GM18519 (cell line): ENCODE data around the gene EXOSC7.
"Not testable (repeated sequence)": the region's sequence is repeated elsewhere in the genome, so short reads cannot be mapped to it uniquely, and the experiment has no call there.

Experiments
- ATAC-seq: cut with Tn5 transposase; IDR thresholded peaks from one replicate; pipeline ENCODE4 v1.9.1; 2021; ENCODE audit warnings: mild to moderate bottlenecking, moderate library complexity; ENCODE audit not compliant: unreplicated experiment, low FRiP score

EXOSC7 gene

GRCh38 chr3:44961888-44962287, 14.2 kb upstream of the EXOSC7 start:
- ATAC-seq: no peak

GRCh38 chr3:44962621-44963393, 13.2 kb upstream of the EXOSC7 start:
- no peak for ATAC-seq

GRCh38 chr3:44963571-44964325, 12.3 kb upstream of the EXOSC7 start:
- no peak for ATAC-seq

GRCh38 chr3:44965165-44965564, 10.9 kb upstream of the EXOSC7 start:
- no peak for ATAC-seq

- ATAC-seq: no peak
Measured at GRCh38 chr3:44966795-44967278, 9.2 kb upstream of the EXOSC7 start.

GRCh38 chr3:44968447-44968858, 7.6 kb upstream of the EXOSC7 start:
- no peak for ATAC-seq

- ATAC-seq: no peak
Measured at GRCh38 chr3:44969154-44969827, 6.8 kb upstream of the EXOSC7 start.

- no peak for ATAC-seq
Measured at GRCh38 chr3:44969828-44970179, 6.2 kb upstream of the EXOSC7 start.

GRCh38 chr3:44970926-44971490, 5.0 kb upstream of the EXOSC7 start:
- no peak for ATAC-seq

GRCh38 chr3:44974416-44974815, 1.6 kb upstream of the EXOSC7 start:
- ATAC-seq: no peak

GRCh38 chr3:44981220-44981619, 5.2 kb downstream of the EXOSC7 start:
- ATAC-seq: no peak

- ATAC-seq: no peak
Measured at GRCh38 chr3:44981751-44982150, 5.7 kb downstream of the EXOSC7 start.

- ATAC-seq: no peak
Measured at GRCh38 chr3:44982817-44983216, 6.8 kb downstream of the EXOSC7 start.

- no peak for ATAC-seq
Measured at GRCh38 chr3:44983484-44983941, 7.5 kb downstream of the EXOSC7 start.

GRCh38 chr3:44984335-44984734, 8.3 kb downstream of the EXOSC7 start:
- no peak for ATAC-seq

GRCh38 chr3:44986330-44986729, 10.3 kb downstream of the EXOSC7 start:
- ATAC-seq: not testable (repeated sequence)

GRCh38 chr3:44987332-44987731, 11.3 kb downstream of the EXOSC7 start:
- ATAC-seq: no peak

- ATAC-seq: no peak
Measured at GRCh38 chr3:44988073-44988472, 12.0 kb downstream of the EXOSC7 start.

- no peak for ATAC-seq
Measured at GRCh38 chr3:44989141-44989540, 13.1 kb downstream of the EXOSC7 start.

GRCh38 chr3:44989636-44990373, 13.8 kb downstream of the EXOSC7 start:
- no peak for ATAC-seq
